Fibroblast of villous mesenchyme (primary cell): ENCODE data around the gene CCDC12. TPM values are rescaled to one million over a fixed set of nuclear protein-coding genes. Genes with fewer than 3 reads are reported as not detected.
A peak's percentile ranks its signal among the peaks of the same experiment; 100 is the strongest.

Source experiments
- DNase-seq: peaks from one replicate; pipeline ENCODE4 v3.0.0-alpha.2; 2010; ENCODE audit warnings: low read depth
- H3K4me3 ChIP-seq: 2 replicates; pipeline ENCODE4 v1.5.1; 2011; ENCODE audit warnings: low read depth, mild to moderate bottlenecking, low read length
- total RNA-seq: library from RNA; depleted of rRNA; stranded (reverse); fragments of >200 nt; gene quantifications from 2 replicates; pipeline ENCODE4 v1.2.3, GENCODE V29; 2012
- TF ChIP-seq, protein P1 (sequence below): IDR thresholded peaks from 2 replicates; pipeline ENCODE4 v1.5.1; 2012; ENCODE audit warnings: low read depth, mild to moderate bottlenecking, low read length; ENCODE audit not compliant: insufficient read depth

CCDC12 gene
- total RNA-seq, 1 donor, result 18.6 TPM

DNA sequence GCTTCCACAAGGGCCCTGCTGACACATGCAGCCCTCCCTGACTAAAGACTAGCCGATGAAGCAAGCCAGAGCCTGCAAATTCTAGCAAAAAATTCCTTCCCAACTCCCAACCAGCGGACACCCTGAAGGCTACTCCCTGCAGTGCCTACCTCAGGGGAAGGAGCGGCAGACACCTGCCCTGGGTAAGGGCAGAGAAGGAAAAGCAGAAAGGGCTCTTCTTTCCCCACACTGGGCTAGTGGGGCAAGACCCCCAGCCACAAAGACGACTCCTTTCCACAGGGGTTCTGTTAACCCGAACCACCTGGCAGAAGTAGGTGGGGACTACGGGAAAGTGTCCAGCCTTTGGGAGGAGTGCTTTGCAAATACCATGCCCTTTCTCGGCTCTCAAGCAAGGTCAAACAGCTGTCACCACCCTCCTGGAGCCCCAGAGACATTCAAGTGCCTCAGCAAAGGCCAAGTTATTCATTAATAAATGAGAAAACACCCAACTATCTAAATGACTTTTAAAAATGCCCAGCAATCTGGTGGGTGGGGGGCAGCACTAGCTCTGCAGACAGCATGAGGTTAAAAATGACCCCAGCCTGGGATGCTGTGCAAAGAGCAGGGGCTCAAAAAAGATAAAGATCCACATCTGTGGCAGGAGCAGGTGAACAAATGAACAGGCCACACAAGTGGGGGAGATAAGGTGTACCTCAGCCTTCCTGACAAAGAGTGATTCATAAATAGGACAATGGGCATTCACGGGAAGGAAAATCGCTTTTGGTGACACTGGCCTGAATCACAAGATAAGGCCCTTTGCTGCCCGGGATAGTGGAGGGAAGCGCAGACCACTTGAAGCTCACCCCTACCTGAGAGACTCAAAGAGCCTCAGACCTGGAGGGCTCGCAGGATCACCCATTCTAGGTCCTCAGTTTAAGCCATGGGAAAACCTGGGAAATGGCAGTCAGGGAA, 33.0 kb downstream of the CCDC12 start:
- no peak for DNase-seq
- H3K4me3 ChIP-seq, result no peak overlapping the region
- TF ChIP-seq, protein P1, sequence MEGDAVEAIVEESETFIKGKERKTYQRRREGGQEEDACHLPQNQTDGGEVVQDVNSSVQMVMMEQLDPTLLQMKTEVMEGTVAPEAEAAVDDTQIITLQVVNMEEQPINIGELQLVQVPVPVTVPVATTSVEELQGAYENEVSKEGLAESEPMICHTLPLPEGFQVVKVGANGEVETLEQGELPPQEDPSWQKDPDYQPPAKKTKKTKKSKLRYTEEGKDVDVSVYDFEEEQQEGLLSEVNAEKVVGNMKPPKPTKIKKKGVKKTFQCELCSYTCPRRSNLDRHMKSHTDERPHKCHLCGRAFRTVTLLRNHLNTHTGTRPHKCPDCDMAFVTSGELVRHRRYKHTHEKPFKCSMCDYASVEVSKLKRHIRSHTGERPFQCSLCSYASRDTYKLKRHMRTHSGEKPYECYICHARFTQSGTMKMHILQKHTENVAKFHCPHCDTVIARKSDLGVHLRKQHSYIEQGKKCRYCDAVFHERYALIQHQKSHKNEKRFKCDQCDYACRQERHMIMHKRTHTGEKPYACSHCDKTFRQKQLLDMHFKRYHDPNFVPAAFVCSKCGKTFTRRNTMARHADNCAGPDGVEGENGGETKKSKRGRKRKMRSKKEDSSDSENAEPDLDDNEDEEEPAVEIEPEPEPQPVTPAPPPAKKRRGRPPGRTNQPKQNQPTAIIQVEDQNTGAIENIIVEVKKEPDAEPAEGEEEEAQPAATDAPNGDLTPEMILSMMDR, result no peak

DNA sequence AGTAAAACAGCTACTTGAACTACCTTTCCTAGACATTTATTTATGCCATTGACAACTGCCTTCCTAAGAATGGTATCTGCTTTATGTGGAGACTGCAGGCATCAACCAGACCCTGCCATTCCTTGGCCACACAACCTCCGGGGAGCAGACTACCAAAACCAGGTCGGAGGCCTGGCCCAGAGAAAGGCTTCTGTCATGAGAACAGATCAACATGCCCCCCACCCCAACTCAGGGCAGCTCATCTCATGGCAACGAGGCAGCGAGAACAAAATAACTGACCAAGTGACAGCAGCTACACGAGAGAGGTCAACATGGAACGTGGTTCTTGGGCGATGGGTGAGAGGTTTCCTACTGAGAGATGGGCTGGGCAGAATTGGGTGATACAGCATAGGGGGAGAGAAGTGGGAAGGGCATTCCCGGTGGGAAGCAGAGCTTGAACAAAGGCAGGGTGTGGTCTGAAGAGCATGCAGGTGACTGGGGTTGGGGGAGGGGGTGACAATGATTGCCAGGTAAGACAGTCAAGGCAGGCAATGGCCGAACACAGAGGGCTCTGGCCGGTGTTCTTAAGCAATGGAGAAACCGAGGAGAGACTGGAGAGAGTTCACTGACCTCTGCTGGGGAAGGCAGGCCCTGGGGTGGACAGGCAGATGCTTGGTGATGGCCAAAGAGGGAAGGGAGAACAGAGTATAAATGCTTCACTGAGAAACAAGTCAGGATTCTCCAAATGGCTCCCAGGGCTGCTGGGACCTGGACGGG, 33.9 kb downstream of the CCDC12 start:
- DNase-seq, result no peak
- TF ChIP-seq, protein P1, result no peak
- H3K4me3 ChIP-seq, result no peak overlapping the region

DNA sequence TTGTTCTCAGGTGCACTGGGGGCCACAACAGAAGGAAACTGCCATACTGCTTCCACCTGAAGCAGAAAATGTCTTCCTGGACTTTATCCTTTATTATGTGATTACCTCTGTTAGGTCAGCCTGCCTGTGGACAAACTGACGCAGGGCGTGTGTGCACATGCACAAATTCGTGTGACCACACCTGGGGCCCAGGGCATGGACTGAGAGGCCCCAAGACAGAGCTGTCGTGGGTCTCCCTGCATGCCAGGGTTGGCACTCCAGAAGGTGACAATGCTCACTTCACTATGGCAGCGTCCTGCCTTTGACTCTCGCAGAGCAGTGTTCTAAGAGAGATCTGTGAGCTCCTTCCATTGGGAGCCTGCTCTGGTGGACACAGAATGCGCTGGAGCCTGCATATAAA, 34.5 kb downstream of the CCDC12 start:
- TF ChIP-seq, protein P1, result no peak

DNA sequence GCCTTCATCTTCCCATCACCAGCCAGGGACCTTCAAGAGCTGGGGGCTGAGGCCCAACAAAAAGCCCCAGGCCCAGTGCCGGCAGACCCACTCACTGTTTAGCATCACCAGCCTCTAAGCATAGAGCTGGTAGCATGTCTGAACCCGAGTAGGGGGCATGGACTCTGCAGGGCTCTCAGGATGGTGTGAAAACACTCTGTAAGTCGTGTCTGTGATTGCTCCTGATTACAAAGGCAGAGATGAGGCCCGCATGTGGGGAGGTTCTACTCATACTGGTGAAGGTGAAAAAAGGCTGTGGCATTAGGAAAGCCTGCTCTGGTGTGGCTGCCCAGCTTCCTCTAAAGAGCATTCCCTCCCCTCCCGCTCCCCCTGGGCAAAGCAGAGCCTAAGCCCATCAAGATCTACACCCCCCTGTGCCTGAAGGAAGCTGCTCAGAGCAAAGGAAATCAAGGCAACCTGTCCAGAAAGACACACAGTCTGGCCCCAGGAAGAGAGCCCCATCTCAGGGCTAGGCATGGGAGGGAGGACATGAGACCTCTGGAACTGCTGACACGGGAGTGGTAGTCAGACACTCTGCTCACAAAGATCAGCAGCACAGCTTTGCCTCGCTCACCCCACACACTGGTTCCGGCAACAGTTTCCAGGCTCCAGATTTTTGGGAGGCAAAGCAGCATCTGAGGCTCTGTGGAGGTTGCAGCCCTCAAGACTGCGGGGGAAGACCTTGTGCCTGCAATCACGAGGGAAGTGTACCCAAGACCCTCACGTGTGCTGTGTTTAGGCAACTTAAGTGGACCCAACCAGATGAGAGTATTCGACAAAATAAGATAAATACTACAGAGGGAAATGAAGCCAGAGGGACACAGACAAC, 36.7 kb downstream of the CCDC12 start:
- TF ChIP-seq, protein P1, result no peak
- no peak overlapping the region for H3K4me3 ChIP-seq
- DNase-seq, result no peak

More for the DNA sequence above, 34.5 kb downstream of the CCDC12 start:
- DNase-seq, result no peak
- H3K4me3 ChIP-seq, result no peak overlapping the region

DNA sequence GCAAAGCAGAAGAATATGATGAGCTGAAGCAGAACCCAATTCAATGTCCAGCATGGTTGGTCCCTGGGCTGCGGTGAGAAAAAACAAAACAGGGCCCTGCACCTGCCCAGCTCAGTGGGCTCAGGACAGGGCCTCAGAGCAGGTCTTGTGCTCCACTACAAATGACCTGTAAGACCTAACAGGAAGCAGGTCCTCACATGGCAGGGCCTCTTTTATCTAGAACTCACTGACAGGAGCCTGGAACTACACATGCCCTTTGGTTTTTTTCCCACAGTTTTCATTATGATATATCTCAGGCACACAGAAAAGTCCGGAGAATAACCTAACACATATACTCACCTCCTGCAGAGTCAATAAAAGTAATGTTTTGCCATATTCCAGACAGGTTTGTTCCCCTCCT, 38.4 kb downstream of the CCDC12 start:
- TF ChIP-seq, protein P1, result no peak
- no peak overlapping the region for H3K4me3 ChIP-seq
- no peak for DNase-seq

DNA sequence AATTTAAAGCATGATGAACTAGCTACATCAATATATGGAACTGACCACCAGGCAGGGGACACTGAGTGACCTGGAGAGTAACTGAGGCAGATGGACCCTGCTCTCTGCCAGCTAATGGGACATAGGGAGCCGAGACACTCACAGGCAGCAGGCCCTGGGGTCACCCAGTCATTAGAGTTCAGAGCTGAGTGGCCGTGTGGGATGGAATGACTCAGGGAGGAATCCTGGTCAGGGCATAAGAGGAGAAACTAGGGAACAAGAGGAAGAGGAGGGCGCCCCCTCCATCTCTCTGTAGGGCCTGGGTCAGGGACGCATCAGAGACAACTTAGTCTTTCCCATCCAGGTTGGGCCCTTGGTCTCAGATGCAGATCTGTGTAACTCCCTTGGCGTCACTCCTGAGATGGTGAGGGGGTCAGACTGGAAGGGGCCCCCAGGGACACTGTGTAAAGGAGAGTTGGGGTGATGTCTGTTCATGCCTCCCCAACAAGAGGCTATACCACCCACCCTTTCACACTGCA, 39.8 kb downstream of the CCDC12 start:
- TF ChIP-seq, protein P1, result no peak
- DNase-seq, result peak; percentile 41

More for the DNA sequence above, 39.8 kb downstream of the CCDC12 start:
- no peak overlapping the region for H3K4me3 ChIP-seq
